Prostate gland (tissue), 2 donors: Measurements from ENCODE around the gene ACTN4. TPM values are rescaled to one million over a fixed set of nuclear protein-coding genes. Genes with fewer than 3 reads are reported as not detected.

Experiments used
- DNase-seq: peaks from one replicate; pipeline ENCODE4 v3.0.0-alpha.2; 2019; ENCODE audit warnings: low spot score
- H3K27ac ChIP-seq, 2 donors: fragments of 200-600 bp; sonication (generic); 2 replicates each; pipeline ENCODE4 v1.5.1; 2017 to 2019
- H3K27me3 ChIP-seq: fragments of 200-600 bp; sonication (generic); replicated peaks from 2 replicates; pipeline ENCODE4 v1.5.1; 2019; ENCODE audit not compliant: insufficient read depth
- H3K36me3 ChIP-seq, 2 donors: fragments of 200-600 bp; sonication (generic); 1 replicate in 1 of 2; 2 replicates in 1 of 2; pipeline versions ENCODE4 v1.5.1 to v1.8.1; 2017 to 2019
- H3K4me1 ChIP-seq: fragments of 200-600 bp; sonication (generic); replicated peaks from 2 replicates; pipeline ENCODE4 v1.5.1; 2019
- H3K4me3 ChIP-seq, 2 donors: fragments of 200-600 bp; sonication (generic); 2 replicates each; pipeline ENCODE4 v1.5.1; 2017 to 2019
- H3K9me3 ChIP-seq: fragments of 200-600 bp; sonication (generic); 2 replicates; pipeline ENCODE4 v1.5.1; 2017
- CTCF ChIP-seq, 4 experiments: fragments of 200-600 bp in 2 of 4; fragments of 450-650 bp in 2 of 4; sonication (generic) in 2 of 4; IDR thresholded peaks; 1 replicate in 3 of 4; 2 replicates in 1 of 4; pipeline ENCODE4 v1.5.1; 2016 to 2019; ENCODE audit warnings: antibody characterized with exemption in 4 of 4, mild to moderate bottlenecking in 2 of 4, moderate library complexity in 2 of 4
- POLR2A ChIP-seq: fragments of 450-650 bp; IDR thresholded peaks from one replicate; pipeline ENCODE4 v1.6.1; 2016; ENCODE audit warnings: antibody characterized with exemption, mild to moderate bottlenecking
- POLR2AphosphoS5 ChIP-seq: sonication (generic); formaldehyde crosslinking; IDR thresholded peaks from one replicate; pipeline ENCODE4 v1.6.1; 2017; ENCODE audit warnings: antibody characterized with exemption
- WGBS: methylation state at CpG from one replicate; pipeline ENCODE4 v1.1.5; 2018; 5-methylcytosine and 5-hydroxymethylcytosine counted together
- intact Hi-C: fragments of 100-400 bp; cut with DNase I; formaldehyde crosslinking; loops from one replicate; pipeline ENCODE4 v1.14.2; 2022
- total RNA-seq, 2 donors: library from RNA; depleted of rRNA; stranded (reverse); fragments of >200 nt; gene quantifications; one replicate each; pipeline ENCODE4 v1.1.0, GENCODE V29; 2016

Gene ACTN4
- total RNA-seq, 2 donors from 2014 or later: 312 to 330 TPM

DNA sequence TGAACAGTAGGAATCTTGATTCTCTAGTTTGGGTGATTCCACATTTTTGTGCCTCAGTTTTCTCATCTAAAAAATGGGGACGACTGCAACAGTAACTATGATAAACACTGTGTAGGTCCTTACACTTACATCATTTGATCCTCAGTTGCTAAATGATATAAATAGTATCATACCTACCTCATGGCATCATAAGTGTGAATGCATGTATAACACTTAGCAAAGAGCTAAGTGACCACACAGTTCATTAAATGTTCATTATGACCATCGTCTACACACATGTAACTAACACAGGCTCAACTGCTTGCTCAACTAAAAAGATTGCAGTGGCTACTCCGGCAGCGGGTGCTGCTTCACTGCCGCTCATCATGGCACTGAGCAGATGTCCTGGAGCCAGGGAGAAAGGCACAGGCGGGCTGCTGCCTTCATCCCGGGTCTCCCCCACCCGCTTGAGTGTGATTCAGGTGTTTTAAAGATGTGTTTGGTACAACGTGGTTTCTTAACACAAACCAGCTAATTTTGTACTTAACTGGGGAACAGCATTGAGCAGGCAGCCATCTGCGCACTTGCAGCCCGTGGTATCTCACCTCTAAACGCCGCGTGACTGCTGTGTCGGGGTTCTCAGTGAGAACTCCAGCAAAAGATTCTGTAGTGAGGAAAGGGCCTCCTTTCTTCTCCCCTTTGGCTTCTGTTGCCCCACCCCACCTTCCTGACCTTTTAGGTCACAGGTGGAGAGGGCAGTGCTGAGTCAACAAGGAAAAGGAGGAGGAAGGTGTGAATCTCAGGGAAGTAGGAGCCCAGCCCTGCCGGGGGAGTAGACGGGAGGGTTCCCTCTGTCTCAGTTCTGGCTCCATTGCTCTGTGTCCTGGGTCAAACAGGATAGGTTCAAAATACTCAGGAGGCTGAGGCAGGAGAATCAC, 11.7 kb upstream of the ACTN4 start:
- Histone ChIP-seq H3K4me1 (no peaks in the 10 kb centered on the region), H3K27me3 (no peaks in the 10 kb centered on the region), H3K9me3 (no peaks in the 10 kb centered on the region), H3K36me3 (peaks cover 0 to 2% of the 10 kb centered on the region in 2 donors), H3K27ac (no peak overlapping the region), H3K4me3 (no peak overlapping the region)
- TF ChIP-seq CTCF (IDR thresholded peaks at IDR 0.05): no peak
- TF ChIP-seq POLR2AphosphoS5: no peak
- no peak for TF ChIP-seq POLR2A
- no peak for DNase-seq
- intact Hi-C loops: loop anchor here (5.0 kb wide), 2 partner anchors 97 to 233 kb away; partner anchors contain the start of gene FAM98C
- WGBS: 89% methylated on average over 17 of the region's 17 CpGs

- intact Hi-C loops: loop anchor here (5.0 kb wide), 2 partner anchors 94 to 236 kb away; partner anchors contain the start of gene FAM98C
- no peak overlapping the region for H3K27ac ChIP-seq
- H3K4me3 ChIP-seq: no peak overlapping the region
- TF ChIP-seq POLR2AphosphoS5 (no peak), POLR2A (no peak), CTCF (IDR thresholded peaks at IDR 0.05) (no peak)
- H3K9me3 ChIP-seq: no peaks in the 10 kb centered on the region
- no peaks in the 10 kb centered on the region for H3K36me3 ChIP-seq
- DNase-seq: no peak
- H3K4me1 ChIP-seq: no peaks in the 10 kb centered on the region
- no peaks in the 10 kb centered on the region for H3K27me3 ChIP-seq
- 98% methylated on average over 3 of the region's 3 CpGs for WGBS
Measured at GRCh38 chr19:38638461-38638860, 9.0 kb upstream of the ACTN4 start.

DNA sequence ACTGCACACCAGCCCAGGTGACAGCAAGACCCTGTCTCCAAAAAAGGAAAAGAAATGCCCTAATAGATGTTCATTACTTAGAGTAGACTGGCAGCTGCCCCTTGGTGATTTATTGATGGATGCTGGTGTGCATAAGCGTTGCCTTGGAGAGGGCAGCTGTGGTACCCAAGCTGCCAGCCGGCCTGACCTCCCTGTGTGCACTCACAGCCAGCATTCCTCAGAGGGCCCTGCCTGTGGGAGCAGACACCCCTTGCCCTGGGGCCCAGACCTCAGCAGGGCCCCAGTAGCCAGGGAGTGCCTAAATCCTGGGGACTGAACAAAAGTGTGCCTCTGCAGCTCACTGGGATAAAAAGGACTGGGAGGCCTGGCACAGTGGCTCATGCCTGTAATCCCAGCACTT, 7.8 kb upstream of the ACTN4 start:
- Histone ChIP-seq H3K36me3 (no peaks in the 10 kb centered on the region), H3K27me3 (no peaks in the 10 kb centered on the region), H3K27ac (no peak overlapping the region), H3K4me1 (no peaks in the 10 kb centered on the region), H3K9me3 (no peaks in the 10 kb centered on the region), H3K4me3 (no peak overlapping the region)
- intact Hi-C loops: loop anchor here (5.0 to 10.0 kb wide), 3 partner anchors 93 to 237 kb away; partner anchors contain the start of genes ECH1 and FAM98C
- 85% methylated on average over 2 of the region's 2 CpGs for WGBS
- DNase-seq: no peak
- TF ChIP-seq POLR2AphosphoS5 (no peak), CTCF (IDR thresholded peaks at IDR 0.05) (no peak), POLR2A (no peak)

GRCh38 chr19:38640368-38640767, 7.1 kb upstream of the ACTN4 start:
- H3K9me3 ChIP-seq: no peaks in the 10 kb centered on the region
- H3K4me1 ChIP-seq: no peaks in the 10 kb centered on the region
- intact Hi-C loops: loop anchor here (10.0 kb wide), 1 partner anchor 194 kb away; the partner anchor contains the start of gene ECH1
- WGBS: 78% methylated on average over 4 of the region's 4 CpGs
- no peak overlapping the region for H3K27ac ChIP-seq
- no peaks in the 10 kb centered on the region for H3K27me3 ChIP-seq
- DNase-seq: no peak
- no peak overlapping the region for H3K4me3 ChIP-seq
- H3K36me3 ChIP-seq: no peaks in the 10 kb centered on the region
- TF ChIP-seq POLR2AphosphoS5 (no peak), POLR2A (no peak), CTCF (IDR thresholded peaks at IDR 0.05) (no peak)
